A673 (cell line): ENCODE data around the gene ANXA4. TPM values are rescaled to one million over a fixed set of nuclear protein-coding genes. Genes with fewer than 3 reads are reported as not detected.

ENCODE experiments used
- BruUV-seq: library from RNA; stranded (reverse); fragments of 400-500 nt; replicated peaks from 2 replicates; lab custom pipeline; 2021; lab: Mats Ljungman, UMichigan
- CTCF ChIA-PET: fragments of 300-600 bp; sonication (Branson Sonifier 250); formaldehyde crosslinking; loops from one replicate; lab custom pipeline; 2022; ENCODE audit warnings: antibody characterized with exemption; lab: Charles Lee
- POLR2A ChIA-PET: fragments of 300-600 bp; sonication (Branson Sonifier 250); formaldehyde crosslinking; loops from one replicate; lab custom pipeline; 2022; ENCODE audit warnings: antibody characterized with exemption; ENCODE audit not compliant: low non-redundant PET; lab: Charles Lee
- DNase-seq: peaks from one replicate; pipeline ENCODE4 v3.0.0-alpha.2; 2015; ENCODE audit warnings: low spot score
- H3K27ac ChIP-seq: fragments of 200-600 bp; sonication (generic); 2 replicates; pipeline ENCODE4 v1.5.1; 2016; ENCODE audit warnings: mixed run types, low read depth, mild to moderate bottlenecking, mixed read lengths, antibody characterized with exemption, low read length; ENCODE audit not compliant: poor library complexity, severe bottlenecking
- H3K27me3 ChIP-seq: fragments of 200-600 bp; sonication (generic); replicated peaks from 2 replicates; pipeline ENCODE4 v1.6.1; 2017; ENCODE audit warnings: mixed run types, low read depth, mild to moderate bottlenecking, mixed read lengths, antibody characterized with exemption, low read length; ENCODE audit not compliant: insufficient read depth, poor library complexity
- H3K36me3 ChIP-seq: fragments of 200-600 bp; sonication (generic); 2 replicates; pipeline ENCODE4 v1.6.1; 2016; ENCODE audit warnings: mixed run types, mild to moderate bottlenecking, mixed read lengths, antibody characterized with exemption, low read length; ENCODE audit not compliant: insufficient read depth, poor library complexity, severe bottlenecking
- H3K4me1 ChIP-seq: fragments of 200-600 bp; sonication (generic); 2 replicates; pipeline ENCODE4 v1.6.1; 2017; ENCODE audit warnings: mixed run types, mild to moderate bottlenecking, mixed read lengths, antibody characterized with exemption, low read length; ENCODE audit not compliant: insufficient read depth, poor library complexity, severe bottlenecking
- H3K4me3 ChIP-seq: fragments of 200-600 bp; sonication (generic); 2 replicates; pipeline ENCODE4 v1.5.1; 2016; ENCODE audit warnings: low read depth, mixed run types, mild to moderate bottlenecking, mixed read lengths, low read length; ENCODE audit not compliant: poor library complexity, severe bottlenecking
- H3K9me3 ChIP-seq: fragments of 200-600 bp; sonication (generic); 2 replicates; pipeline ENCODE4 v1.6.1; 2016; ENCODE audit warnings: mixed run types, low read depth, mild to moderate bottlenecking, mixed read lengths, antibody characterized with exemption, low read length; ENCODE audit not compliant: poor library complexity, severe bottlenecking
- CTCF ChIP-seq: fragments of 300-800, 200-600 bp; sonication (generic); conservative IDR thresholded peaks from 2 replicates; pipeline ENCODE4 v1.5.1; 2017; ENCODE audit warnings: low read depth, mild to moderate bottlenecking, antibody characterized with exemption, low read length, moderate library complexity, mixed read lengths
- EZH2 ChIP-seq: fragments of 200-600 bp; sonication (generic); IDR thresholded peaks from 2 replicates; pipeline ENCODE4 v1.6.1; 2017; ENCODE audit warnings: borderline replicate concordance, low read depth, mild to moderate bottlenecking, mixed read lengths, antibody characterized with exemption, low read length; ENCODE audit not compliant: poor library complexity, severe bottlenecking
- intact Hi-C: fragments of 100-400 bp; cut with micrococcal nuclease; formaldehyde crosslinking; loops from one replicate; pipeline ENCODE4 v1.10.0; 2022; ENCODE audit not compliant: unreplicated experiment
- total RNA-seq: library from RNA; stranded (reverse); gene quantifications from 2 replicates; pipeline ENCODE4 v1.2.3, GENCODE V29; 2021

Gene ANXA4
- total RNA-seq, 1 experiment from 2014 or later, result 5.1 TPM

- POLR2A ChIA-PET, result no interaction called here
- BruUV-seq, result no TSS peak
- CTCF ChIA-PET, result no interaction called here
- no peak for TF ChIP-seq EZH2
- no peak for TF ChIP-seq CTCF
- Histone ChIP-seq H3K9me3 (no peaks in the 10 kb centered on the region), H3K27me3 (no peaks in the 10 kb centered on the region), H3K36me3 (no peaks in the 10 kb centered on the region), H3K4me1 (no peaks in the 10 kb centered on the region), H3K4me3 (no peak overlapping the region), H3K27ac (no peak overlapping the region)
- DNase-seq, result no peak
- intact Hi-C loops, result no loop called here
These were observed 35.2 kb downstream of the ANXA4 start for GRCh38 chr2:69776886-69777785.

DNA sequence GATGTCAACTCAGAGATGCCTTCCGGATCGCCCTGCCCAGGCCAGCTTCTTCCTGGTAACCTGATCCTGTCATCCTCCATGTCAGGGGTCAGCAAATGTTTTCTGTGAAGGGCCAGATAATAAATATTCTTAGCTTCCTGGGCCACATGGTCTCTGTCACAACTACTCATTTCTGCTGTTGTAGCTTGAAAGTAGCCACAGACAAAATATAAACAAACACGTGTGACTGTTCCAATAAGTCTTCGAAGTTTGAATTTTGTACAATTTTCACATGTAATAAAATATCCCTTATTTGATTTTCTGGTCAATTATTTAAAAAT is 35.8 kb downstream of the ANXA4 start:
- Histone ChIP-seq H3K4me3 (no peak overlapping the region), H3K27ac (no peak overlapping the region), H3K36me3 (no peaks in the 10 kb centered on the region), H3K27me3 (no peaks in the 10 kb centered on the region), H3K9me3 (no peaks in the 10 kb centered on the region), H3K4me1 (no peaks in the 10 kb centered on the region)
- no peak for DNase-seq
- CTCF ChIA-PET, result no interaction called here
- intact Hi-C loops, result no loop called here
- TF ChIP-seq CTCF (no peak), EZH2 (no peak)
- no TSS peak for BruUV-seq
- POLR2A ChIA-PET, result no interaction called here

DNA sequence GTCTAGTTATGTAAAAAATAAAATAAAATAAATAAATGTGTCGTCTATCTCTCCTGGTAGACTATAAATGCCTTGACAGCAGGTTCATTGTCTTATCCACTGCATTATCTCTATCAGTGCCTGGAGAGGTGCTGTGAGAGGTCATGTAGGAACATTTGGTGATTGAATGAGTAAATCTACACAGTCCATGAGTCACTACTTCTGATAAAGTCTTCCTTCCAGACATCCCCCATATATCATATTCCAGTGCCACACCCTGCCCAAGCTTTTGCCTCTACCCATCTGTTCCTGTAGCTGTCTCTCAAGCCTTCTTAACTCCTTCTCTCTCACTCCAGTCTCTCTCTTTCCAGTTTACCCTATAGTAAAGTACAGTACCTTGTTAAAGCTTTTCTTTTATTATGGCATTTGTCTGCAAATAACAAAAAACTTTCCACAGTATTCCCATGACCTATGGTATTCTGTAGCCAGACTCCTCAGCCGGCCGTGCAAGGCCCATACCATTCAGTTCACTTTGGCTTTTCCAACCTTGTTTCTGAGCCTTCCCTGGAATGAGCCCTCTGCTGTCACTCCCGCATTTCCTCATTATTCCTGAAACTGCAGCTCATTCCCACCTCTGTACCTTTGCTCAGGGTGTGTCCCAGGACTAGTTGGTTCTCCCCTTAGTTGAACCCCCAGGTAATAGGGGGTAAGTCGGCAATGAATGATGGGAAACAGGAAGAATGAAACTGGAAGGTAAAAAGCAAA is 37.5 kb downstream of the ANXA4 start:
- no peak overlapping the region for H3K4me3 ChIP-seq
- POLR2A ChIA-PET, result no interaction called here
- no peaks in the 10 kb centered on the region for H3K9me3 ChIP-seq
- no peak for DNase-seq
- no peaks in the 10 kb centered on the region for H3K27me3 ChIP-seq
- BruUV-seq, result no TSS peak
- no peaks in the 10 kb centered on the region for H3K36me3 ChIP-seq
- intact Hi-C loops, result no loop called here
- H3K27ac ChIP-seq, result no peak overlapping the region
- no peak for TF ChIP-seq EZH2
- TF ChIP-seq CTCF, result no peak
- CTCF ChIA-PET, result no interaction called here
- no peaks in the 10 kb centered on the region for H3K4me1 ChIP-seq
